GM23248 (cell line): ENCODE data around the gene PIGN.

Experiments
- EZH2 ChIP-seq: fragments of 200-600 bp; sonication (generic); IDR thresholded peaks from 2 replicates; pipeline ENCODE4 v1.6.1; 2018; ENCODE audit warnings: antibody characterized with exemption, mild to moderate bottlenecking; ENCODE audit not compliant: insufficient read depth, poor library complexity, severe bottlenecking
- EZH2phosphoT487 ChIP-seq: fragments of 200-600 bp; sonication (generic); IDR thresholded peaks from 2 replicates; pipeline ENCODE4 v1.6.1; 2018; ENCODE audit warnings: antibody characterized with exemption, moderate library complexity, mild to moderate bottlenecking, low read depth; ENCODE audit not compliant: insufficient read depth

- TF ChIP-seq EZH2phosphoT487 (no peak), EZH2 (no peak)
These were observed 163.3 kb downstream of the PIGN start for GRCh38 chr18:62023536-62023935.
